Testis (tissue), 3 donors: ENCODE data around the gene DGUOK. TPM values are rescaled to one million over a fixed set of nuclear protein-coding genes. Genes with fewer than 3 reads are reported as not detected.

Experiments
- DNase-seq: peaks from one replicate; pipeline ENCODE4 v3.0.0-alpha.2; 2019
- H3K27ac ChIP-seq, 2 donors: fragments of 200-600 bp; sonication (generic); one replicate each; pipeline ENCODE4 v1.5.1; 2019
- H3K27me3 ChIP-seq: fragments of 200-600 bp; sonication (generic); one replicate; pipeline ENCODE4 v1.5.1; 2019
- H3K36me3 ChIP-seq: fragments of 200-600 bp; sonication (generic); one replicate; pipeline ENCODE4 v1.5.1; 2017; ENCODE audit warnings: low read depth; ENCODE audit errors: missing control alignments
- H3K4me1 ChIP-seq: fragments of 200-600 bp; sonication (generic); one replicate; pipeline ENCODE4 v1.5.1; 2019
- H3K4me3 ChIP-seq, 2 donors: fragments of 200-600 bp; sonication (generic); one replicate each; pipeline ENCODE4 v1.5.1; 2017 to 2019
- H3K9me3 ChIP-seq: fragments of 200-600 bp; sonication (generic); one replicate; pipeline ENCODE4 v1.5.1; 2017
- CTCF ChIP-seq, 3 experiments: fragments of 450-650 bp in 2 of 3; fragments of 200-600 bp in 1 of 3; sonication (generic) in 1 of 3; IDR thresholded peaks; one replicate each; pipeline ENCODE4 v1.5.1; 2016 to 2019; ENCODE audit warnings: antibody characterized with exemption in 3 of 3, mild to moderate bottlenecking in 2 of 3, moderate library complexity in 1 of 3
- POLR2A ChIP-seq: fragments of 450-650 bp; IDR thresholded peaks from one replicate; pipeline ENCODE4 v1.6.1; 2017; ENCODE audit warnings: antibody characterized with exemption, mild to moderate bottlenecking, moderate library complexity
- WGBS, 2 donors: methylation state at CpG; one replicate each; pipeline ENCODE4 v1.1.5; 2018; 5-methylcytosine and 5-hydroxymethylcytosine counted together
- intact Hi-C: fragments of 100-400 bp; cut with DNase I; formaldehyde crosslinking; loops from one replicate; pipeline ENCODE4 v1.15.1; 2023; ENCODE audit warnings: low total_unique reads
- polyA plus RNA-seq: library from polyadenylated mRNA; stranded (reverse); fragments of 350-450 nt; fragmentation: Illumina TruSeq; extraction: RNeasy Lipid Tissue Mini Kit (QIAGEN cat#74804); gene quantifications from one replicate; pipeline ENCODE4 v1.2.3, GENCODE V29; 2014; ENCODE audit warnings: low read depth, low replicate concordance; ENCODE audit not compliant: insufficient read depth
- total RNA-seq, 2 donors: library from RNA; depleted of rRNA; stranded (reverse); fragments of >200 nt; gene quantifications; one replicate each; pipeline ENCODE4 v1.2.3, GENCODE V29; 2016

Gene DGUOK
- total and polyA plus RNA-seq, 3 donors from 2014 or later: 87.7 to 93.9 (median 91.0) TPM

- H3K4me3 ChIP-seq: no peak overlapping the region
- H3K27me3 ChIP-seq: no peaks in the 10 kb centered on the region
- H3K4me1 ChIP-seq: peaks cover 21% of the 10 kb centered on the region
- 73 to 74% methylated on average over 3 of the region's 3 CpGs for WGBS, 2 donors
- H3K9me3 ChIP-seq: no peaks in the 10 kb centered on the region
- no peak for DNase-seq
- intact Hi-C loops: no loop called here
- H3K27ac ChIP-seq: no peak overlapping the region
- no peaks in the 10 kb centered on the region for H3K36me3 ChIP-seq
- TF ChIP-seq CTCF (IDR thresholded peaks at IDR 0.05) (no peak), POLR2A (no peak)
Measured at GRCh38 chr2:73979686-73980085, 53.0 kb downstream of the DGUOK start.

GRCh38 chr2:73980566-73980965, 53.9 kb downstream of the DGUOK start:
- 40 to 44% methylated on average over 2 of the region's 2 CpGs for WGBS, 2 donors
- Histone ChIP-seq H3K27me3 (no peaks in the 10 kb centered on the region), H3K4me3 (no peak overlapping the region), H3K9me3 (no peaks in the 10 kb centered on the region), H3K27ac (no peak overlapping the region), H3K36me3 (no peaks in the 10 kb centered on the region), H3K4me1 (peaks cover 21% of the 10 kb centered on the region)
- intact Hi-C loops: no loop called here
- no peak for DNase-seq
- TF ChIP-seq CTCF (IDR thresholded peaks at IDR 0.05) (no peak), POLR2A (no peak)

GRCh38 chr2:73981081-73982001, 54.7 kb downstream of the DGUOK start:
- Histone ChIP-seq H3K4me1 (peaks cover 21% of the 10 kb centered on the region), H3K9me3 (no peaks in the 10 kb centered on the region), H3K4me3 (peak overlapping the region in 1 of 2 donors; percentile 34), H3K36me3 (no peaks in the 10 kb centered on the region), H3K27ac (no peak overlapping the region), H3K27me3 (no peaks in the 10 kb centered on the region)
- no peak for TF ChIP-seq CTCF (IDR thresholded peaks at IDR 0.05)
- intact Hi-C loops: no loop called here
- no peak for DNase-seq
- WGBS, 2 donors: 14 to 16% methylated on average over 25 to 31 of the region's 31 CpGs

- Histone ChIP-seq H3K36me3 (no peaks in the 10 kb centered on the region), H3K4me1 (peaks cover 21% of the 10 kb centered on the region), H3K9me3 (no peaks in the 10 kb centered on the region), H3K27ac (no peak overlapping the region), H3K4me3 (no peak overlapping the region), H3K27me3 (no peaks in the 10 kb centered on the region)
- no peak for TF ChIP-seq POLR2A
- TF ChIP-seq CTCF (IDR thresholded peaks at IDR 0.05): no peak
- 54 to 64% methylated on average over 7 of the region's 7 CpGs for WGBS, 2 donors
- no peak for DNase-seq
- intact Hi-C loops: no loop called here
Measured at GRCh38 chr2:73982140-73982617, 55.5 kb downstream of the DGUOK start.
